ENCODE measurements around the gene ARL4A.

ARL4A gene

DNA sequence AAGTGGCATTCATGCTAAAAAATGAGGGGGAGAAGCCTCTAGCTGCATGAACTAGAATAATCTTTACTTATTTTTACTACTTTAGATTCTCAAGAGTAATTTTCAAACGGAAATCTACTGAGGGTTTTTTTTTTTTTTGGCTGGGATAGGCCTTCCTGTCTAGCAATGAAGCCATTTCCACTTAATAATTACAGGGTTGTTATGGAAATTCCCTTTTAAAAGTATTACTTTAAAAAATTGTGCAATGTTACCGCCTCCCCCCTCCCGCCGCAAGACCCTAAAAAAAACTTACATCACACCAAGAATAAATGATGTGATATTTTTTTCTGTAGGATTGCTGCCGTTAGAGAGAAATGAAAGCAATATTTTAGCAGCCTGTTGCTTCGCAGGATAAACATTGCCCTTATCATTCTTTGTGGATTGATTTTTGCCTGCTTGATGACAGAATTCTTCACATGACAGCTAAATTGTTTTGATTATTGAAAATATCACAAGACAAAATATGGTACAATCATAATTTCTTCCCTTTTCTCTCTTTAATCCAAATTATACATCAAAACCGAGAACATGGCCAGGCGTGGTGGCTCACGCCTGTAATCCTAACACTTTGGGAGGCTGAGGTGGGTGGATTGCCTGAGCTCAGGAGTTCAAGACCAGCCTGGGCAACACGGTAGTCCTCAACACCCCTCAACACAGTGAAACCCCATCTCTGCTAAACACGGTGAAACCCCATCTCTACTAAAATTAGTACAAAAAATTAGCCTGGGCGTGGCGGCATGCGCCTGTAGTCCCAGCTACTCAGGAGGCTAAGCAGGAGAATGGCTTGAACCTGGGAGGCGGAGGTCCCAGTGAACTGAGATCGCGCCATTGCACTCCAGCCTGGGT, 32.8 kb downstream of the ARL4A start:
- H3K27ac ChIP-seq, result no peak overlapping the region
- H3K9me3 ChIP-seq (ENCODE audit: severe bottlenecking), result no peaks in the 10 kb centered on the region
- no peaks in the 10 kb centered on the region for H3K27me3 ChIP-seq (ENCODE audit: insufficient read depth, low read depth, severe bottlenecking)
- DNase-seq, result no peak
- TF ChIP-seq CTCF (IDR thresholded peaks at IDR 0.05; ENCODE audit: low read depth, low read length), result no peak
- no peak overlapping the region for H3K4me3 ChIP-seq (ENCODE audit: low read depth, low read length)
- no peaks in the 10 kb centered on the region for H3K36me3 ChIP-seq

DNA sequence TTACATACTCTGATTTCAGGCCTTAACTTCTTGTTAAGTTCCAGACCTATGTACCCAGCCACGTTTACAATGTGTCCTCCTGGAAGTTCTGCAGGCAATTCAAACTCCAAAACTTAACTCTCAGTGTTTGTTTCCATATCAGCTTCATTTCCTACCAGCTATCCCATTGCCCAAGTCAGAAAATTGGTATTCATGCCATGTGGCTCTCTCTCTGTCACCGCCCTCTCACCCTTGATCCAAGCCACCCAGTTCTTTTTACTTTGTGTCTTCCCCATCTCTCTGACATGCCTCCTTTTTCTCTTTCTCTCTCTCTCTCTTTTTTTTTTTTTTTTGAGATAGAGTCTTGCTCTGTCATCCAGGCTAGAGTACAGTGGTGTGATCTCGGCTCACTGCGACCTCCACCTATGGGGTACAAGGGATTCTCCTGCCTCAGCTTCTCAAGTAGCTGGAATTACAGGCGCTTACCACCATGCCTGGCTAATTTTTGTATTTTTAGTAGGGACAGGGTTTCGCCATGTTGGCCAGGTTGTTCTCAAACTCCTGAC, 33.9 kb downstream of the ARL4A start:
- Histone ChIP-seq H3K36me3 (no peaks in the 10 kb centered on the region), H3K4me3 (ENCODE audit: low read depth, low read length) (no peak overlapping the region), H3K9me3 (ENCODE audit: severe bottlenecking) (no peaks in the 10 kb centered on the region), H3K27ac (no peak overlapping the region), H3K27me3 (ENCODE audit: insufficient read depth, low read depth, severe bottlenecking) (no peaks in the 10 kb centered on the region)
- no peak for TF ChIP-seq CTCF (IDR thresholded peaks at IDR 0.05; ENCODE audit: low read depth, low read length)
- no peak for DNase-seq

DNA sequence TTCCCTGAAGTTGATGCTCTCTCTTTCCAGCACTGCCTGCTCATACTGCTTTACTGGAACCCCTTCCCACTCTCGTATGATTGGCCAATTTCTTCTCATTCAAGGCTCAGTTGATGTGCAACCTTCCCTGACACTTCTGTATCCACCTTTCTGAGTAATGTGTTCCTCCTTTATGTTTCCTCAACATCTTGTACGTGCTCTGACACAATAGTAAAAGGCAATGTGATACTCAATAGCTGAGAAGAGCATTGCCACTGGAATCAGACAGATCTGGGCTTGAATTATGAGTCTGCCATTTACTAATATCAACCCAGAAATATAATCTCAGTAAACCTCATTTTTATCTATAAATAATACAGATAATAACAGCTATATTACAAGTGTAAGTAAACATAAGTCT, 34.7 kb downstream of the ARL4A start:
- Histone ChIP-seq H3K36me3 (no peaks in the 10 kb centered on the region), H3K4me3 (ENCODE audit: low read depth, low read length) (no peak overlapping the region), H3K27me3 (ENCODE audit: insufficient read depth, low read depth, severe bottlenecking) (no peaks in the 10 kb centered on the region), H3K9me3 (ENCODE audit: severe bottlenecking) (no peaks in the 10 kb centered on the region), H3K27ac (no peak overlapping the region)
- TF ChIP-seq CTCF (IDR thresholded peaks at IDR 0.05; ENCODE audit: low read depth, low read length), result no peak
- no peak for DNase-seq

DNA sequence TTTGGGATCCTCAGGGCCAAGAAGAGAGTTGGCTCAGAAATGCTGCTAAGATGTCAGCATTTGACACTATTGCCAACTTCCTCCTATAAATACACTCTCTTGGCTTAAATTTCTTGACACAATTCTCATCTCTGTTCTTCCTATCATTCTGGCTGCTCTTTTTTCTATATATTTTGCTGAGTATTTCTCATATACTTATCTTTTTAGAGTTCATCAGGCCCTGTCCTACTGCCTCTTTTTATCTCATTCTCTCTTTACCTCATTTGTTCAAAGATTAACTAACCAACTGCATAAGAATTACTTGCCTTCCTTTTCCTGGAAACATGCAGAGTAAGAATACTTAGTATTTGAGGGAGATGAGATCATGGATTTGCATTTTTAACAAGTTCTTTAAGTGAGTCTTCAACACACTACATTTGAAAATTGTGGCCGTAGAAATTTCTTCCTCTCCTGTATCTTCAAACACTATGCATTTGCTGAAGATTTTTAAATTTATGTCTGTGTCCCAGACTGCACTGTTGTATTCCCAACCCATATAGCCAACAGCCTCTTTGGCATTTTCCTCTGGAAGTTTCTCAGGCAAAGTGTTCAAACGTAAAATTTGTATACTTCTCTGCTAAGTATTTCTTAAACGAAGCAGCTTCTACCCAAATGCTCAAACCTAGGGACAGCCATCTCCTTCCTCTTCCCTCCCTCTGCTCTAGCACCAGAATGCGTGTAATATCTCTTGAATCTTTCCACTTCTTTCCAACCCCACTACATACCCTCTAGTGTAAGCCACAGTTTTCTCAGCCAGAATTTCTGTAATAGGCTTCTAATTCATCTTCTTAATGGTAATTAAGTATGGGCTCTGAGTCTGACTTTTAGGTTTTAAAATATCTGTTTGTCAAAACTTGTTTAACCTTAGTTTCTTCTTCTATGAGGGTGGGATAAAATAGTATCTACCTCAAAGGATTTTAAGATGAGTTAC, 35.5 kb downstream of the ARL4A start:
- H3K27me3 ChIP-seq (ENCODE audit: insufficient read depth, low read depth, severe bottlenecking), result no peaks in the 10 kb centered on the region
- H3K27ac ChIP-seq, result no peak overlapping the region
- H3K36me3 ChIP-seq, result no peaks in the 10 kb centered on the region
- no peak for TF ChIP-seq CTCF (IDR thresholded peaks at IDR 0.05; ENCODE audit: low read depth, low read length)
- no peak overlapping the region for H3K4me3 ChIP-seq (ENCODE audit: low read depth, low read length)
- no peaks in the 10 kb centered on the region for H3K9me3 ChIP-seq (ENCODE audit: severe bottlenecking)
- no peak for DNase-seq

DNA sequence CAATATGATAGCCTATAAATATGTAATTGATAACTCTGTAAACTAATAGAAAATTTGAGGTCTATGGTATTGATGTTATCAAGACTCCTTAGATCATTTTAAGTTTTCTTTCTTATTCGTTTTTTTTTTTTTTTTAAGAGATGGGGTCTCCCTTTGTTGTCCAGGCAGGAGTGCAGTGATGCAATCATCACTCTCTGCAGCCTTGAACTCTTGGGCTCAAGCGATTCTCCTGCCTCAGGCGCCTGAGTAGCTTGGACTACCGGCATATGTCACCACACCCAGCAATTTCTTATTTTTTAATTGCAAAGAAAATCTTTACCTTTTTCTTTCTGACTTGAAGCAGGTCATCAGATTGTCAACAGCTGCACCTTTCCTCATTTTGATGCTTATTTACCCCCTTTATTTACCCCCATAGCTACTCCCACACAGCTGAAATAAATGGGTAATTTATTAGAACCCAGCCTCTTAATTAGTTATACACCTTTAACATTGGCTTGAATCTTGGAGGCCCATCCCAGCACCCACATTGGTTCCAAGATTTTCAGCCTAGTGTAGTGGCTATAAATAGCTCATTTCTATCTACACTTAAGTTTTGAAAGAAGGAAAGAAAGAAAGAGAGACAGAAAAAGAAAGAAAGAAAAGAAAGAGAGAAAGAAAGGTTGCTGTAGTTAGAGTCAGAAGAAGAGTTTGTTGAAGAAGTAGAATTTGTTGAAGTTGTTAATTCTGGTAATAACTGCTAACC, 38.3 kb downstream of the ARL4A start:
- Histone ChIP-seq H3K27ac (no peak overlapping the region), H3K9me3 (ENCODE audit: severe bottlenecking) (no peaks in the 10 kb centered on the region), H3K36me3 (no peaks in the 10 kb centered on the region), H3K4me3 (ENCODE audit: low read depth, low read length) (no peak overlapping the region), H3K27me3 (ENCODE audit: insufficient read depth, low read depth, severe bottlenecking) (no peaks in the 10 kb centered on the region)
- TF ChIP-seq CTCF (IDR thresholded peaks at IDR 0.05; ENCODE audit: low read depth, low read length), result no peak
- DNase-seq, result no peak
